Hematopoietic multipotent progenitor cell treated with erythropoietin and hydrocortisone succinate and interleukin-3 and kit ligand, for 17 days (in vitro differentiated cells): ENCODE measurements around the gene ANKFN1.
"Not testable (repeated sequence)": the region's sequence is repeated elsewhere in the genome, so short reads cannot be mapped to it uniquely, and the experiment has no call there.

Experiments used
- DNase-seq: peaks from one replicate; pipeline ENCODE4 v3.0.0-alpha.2; 2015; ENCODE audit warnings: low spot score

Gene ANKFN1

GRCh38 chr17:56184650-56185049 is 31.4 kb downstream of the ANKFN1 start:
- DNase-seq = no peak

DNA sequence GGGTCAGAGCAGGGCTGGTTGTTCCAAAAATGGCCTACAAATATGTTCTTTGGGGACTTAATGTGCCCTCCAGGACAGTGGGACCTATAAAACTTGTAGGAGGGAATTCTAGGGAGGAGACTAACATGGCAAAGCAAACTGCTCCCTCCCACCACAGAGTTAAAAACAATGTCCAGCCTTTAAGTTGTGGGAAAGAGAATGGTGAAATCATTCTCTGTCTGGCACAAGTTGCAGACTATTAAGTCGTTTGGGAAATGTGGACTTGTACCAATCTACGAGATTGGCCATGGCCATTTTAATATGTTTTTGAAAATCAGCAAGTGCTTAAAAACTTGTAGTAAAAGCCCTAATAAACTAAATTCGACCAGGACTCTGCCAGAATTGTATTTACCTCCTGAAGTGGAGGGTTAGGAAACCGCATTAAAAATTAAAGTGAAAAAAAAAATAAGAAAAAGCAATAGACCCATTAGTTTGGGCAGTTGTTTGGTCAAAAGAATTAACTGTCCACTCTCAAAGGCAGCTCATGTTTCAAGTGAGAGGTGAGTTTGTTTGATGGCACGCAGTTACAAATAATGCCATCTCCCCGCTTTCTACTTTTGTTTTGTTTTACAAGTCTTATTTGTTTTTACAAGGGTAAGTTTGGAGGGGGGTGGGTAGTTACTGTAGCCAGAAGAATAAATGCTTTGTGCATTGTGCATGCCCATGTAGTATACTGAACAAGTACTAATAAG is 32.4 kb downstream of the ANKFN1 start:
- no peak for DNase-seq

- no peak for DNase-seq
These were observed 33.0 kb downstream of the ANKFN1 start for GRCh38 chr17:56186222-56186786.

DNA sequence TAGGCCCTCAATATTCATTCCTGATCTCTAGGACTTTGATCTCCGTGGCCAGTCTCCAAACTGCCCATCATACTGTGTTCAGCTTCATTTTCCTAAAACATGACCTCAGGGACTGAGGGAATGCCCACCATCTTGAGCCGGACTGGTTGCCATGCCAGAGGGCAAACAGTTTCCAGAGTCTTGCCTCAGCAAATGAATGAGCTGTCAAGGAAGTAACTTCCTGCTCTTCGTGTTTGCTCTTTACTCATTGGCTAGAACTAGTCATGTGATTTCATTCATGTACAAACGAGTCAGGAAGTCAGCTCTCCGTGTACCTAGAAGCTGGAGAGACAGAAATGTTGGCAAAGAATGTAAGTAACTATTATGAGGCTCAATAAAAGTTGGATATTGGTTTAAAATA is 50.2 kb downstream of the ANKFN1 start:
- no peak for DNase-seq

- DNase-seq = no peak
These were observed 53.1 kb downstream of the ANKFN1 start for GRCh38 chr17:56206351-56206750.

DNA sequence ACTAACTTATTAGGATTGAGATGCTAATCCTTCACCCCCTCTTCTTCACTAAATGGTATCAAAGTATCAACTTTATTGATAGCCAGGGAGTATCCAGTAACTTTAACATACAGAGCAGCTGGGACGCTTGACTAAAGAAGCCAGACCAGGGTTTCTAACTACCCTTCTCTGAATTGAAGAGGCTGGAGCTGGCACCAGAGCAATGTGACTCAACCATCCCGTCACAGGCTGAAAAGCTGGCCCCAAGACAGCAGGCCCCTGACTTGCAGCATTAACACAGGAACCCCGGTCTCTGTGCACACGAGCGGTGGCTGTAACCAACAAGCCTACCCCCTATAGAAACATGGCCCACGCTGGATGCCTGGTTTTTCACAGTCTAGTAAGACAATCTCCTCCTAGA is 59.8 kb downstream of the ANKFN1 start:
- DNase-seq = no peak

GRCh38 chr17:56217921-56218320 is 64.6 kb downstream of the ANKFN1 start:
- DNase-seq = no peak

DNA sequence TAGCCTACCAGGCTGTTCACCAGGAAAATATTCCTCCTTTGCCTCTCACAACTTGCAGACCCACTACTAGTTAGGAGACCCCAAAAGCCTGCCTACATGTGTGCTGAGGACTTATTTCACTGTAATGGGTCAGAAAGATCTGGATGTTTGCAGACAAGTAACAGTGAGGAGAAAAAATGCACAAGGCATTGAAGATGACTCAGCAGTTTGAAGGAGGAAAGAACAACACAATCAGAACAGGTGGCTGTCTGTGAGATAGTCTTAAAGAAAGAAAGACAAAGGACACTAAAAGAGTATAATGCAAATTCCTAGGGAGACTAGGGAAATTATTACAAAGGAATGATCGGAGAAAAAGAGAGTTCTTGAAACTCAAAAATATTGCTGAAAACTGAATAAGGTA is 69.0 kb downstream of the ANKFN1 start:
- no peak for DNase-seq

- DNase-seq = no peak
These were observed 77.4 kb downstream of the ANKFN1 start for GRCh38 chr17:56230660-56231059.

DNA sequence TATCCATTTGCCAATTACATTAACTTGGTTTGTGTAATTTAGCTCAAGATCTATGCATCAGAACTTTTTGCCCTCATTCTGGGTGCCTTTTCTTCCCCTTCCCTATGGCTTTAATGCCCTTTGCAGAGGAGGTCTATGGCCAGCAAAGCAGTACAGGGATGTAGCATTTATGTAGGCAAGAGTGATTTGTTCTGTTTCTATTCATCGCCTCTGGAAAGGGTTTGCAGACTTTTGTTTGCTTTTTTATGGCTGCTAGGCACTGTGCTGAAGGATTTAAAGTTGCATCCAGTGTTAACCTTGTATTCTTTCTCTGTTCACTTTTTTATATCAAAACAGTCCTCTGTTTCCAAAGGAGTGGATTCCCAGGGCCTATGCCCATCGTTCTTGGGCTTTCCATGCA is 78.0 kb downstream of the ANKFN1 start:
- no peak for DNase-seq

DNA sequence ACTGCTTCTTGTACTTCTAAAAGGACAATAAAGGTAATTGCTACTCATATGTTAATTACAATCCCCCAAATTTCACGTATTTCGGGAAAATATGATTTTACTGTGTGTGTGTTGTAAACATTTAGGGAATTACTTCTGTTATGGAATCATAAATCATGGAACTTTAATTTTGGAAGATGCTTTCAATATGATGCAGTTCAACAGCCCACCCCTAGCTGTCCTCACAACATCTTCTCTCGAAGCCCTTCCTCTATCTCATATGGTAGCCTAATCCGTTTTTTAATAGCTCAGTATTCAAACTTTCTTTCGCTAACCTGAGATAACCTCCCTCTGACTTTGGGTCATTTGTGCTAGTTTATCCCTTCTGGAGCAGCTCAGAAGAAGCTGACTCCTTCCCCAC is 78.4 kb downstream of the ANKFN1 start:
- no peak for DNase-seq

GRCh38 chr17:56244268-56244890 is 91.1 kb downstream of the ANKFN1 start:
- no peak for DNase-seq

GRCh38 chr17:56247816-56248215 is 94.5 kb downstream of the ANKFN1 start:
- DNase-seq = no peak

DNA sequence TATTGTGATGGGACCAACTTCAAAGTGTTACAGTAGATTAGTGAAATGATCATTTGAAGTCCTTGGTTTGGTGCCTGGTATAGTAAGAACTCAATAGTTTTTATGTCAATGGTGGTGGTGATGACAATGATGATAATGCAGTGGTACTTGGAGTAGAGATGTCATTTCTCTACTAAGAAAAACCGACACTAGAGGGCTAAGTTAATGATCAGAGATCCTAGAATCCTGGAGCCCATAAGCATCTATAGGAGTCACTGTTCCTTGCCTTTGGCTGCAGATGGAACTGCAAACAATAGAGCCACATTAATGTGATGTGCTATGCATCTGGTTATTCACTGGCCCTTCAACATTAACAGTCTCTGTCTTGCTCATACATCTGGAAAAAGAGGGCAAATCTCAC is 103.8 kb downstream of the ANKFN1 start:
- DNase-seq = no peak

DNA sequence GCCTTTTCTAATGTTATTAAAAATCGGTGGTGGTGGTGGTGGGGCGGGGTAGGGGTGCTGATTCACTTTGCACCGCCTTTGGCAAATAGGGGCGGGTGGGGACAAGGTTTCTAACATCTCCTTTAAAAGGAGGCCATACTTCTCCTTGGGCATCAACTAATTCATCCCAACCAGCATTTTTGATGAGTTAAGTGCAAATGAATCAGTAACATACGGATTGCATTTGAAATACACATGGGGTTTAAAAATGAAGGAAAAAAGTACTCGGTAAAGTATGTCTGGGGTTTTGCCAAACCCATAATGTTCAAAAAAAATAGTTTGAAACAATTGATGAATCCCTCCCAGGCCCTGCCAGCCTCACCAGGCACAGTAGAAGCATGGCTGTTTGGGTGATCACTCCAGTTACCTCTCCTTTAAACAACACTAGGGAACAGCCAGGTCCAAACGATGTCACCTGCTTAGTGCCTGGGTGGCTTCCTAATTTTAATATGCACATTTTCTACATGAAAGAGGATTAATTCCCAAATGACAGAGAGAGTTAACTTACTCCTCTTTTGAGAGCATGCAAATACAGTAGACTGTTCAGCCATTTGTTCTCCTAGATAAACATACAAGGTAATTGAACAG is 107.2 kb downstream of the ANKFN1 start:
- no peak for DNase-seq

DNA sequence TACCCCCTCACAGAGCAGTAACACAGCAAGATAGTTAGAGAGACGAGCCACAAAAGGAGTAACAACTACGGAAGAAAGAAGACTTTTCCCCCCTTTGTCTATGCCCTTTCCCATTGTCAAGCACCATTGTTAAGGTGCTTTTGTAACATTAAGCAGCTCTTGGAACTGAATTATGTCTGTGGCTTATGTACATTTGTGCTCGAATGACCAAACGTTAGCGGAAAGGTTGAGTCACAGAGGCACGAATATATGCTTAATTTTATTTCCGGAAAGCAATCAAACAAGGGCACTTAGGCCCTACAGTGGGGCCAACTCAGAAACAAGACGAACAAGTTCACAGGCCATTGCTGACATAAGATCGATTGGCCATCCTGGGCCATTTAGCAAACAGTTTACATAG is 109.5 kb downstream of the ANKFN1 start:
- DNase-seq = no peak

DNA sequence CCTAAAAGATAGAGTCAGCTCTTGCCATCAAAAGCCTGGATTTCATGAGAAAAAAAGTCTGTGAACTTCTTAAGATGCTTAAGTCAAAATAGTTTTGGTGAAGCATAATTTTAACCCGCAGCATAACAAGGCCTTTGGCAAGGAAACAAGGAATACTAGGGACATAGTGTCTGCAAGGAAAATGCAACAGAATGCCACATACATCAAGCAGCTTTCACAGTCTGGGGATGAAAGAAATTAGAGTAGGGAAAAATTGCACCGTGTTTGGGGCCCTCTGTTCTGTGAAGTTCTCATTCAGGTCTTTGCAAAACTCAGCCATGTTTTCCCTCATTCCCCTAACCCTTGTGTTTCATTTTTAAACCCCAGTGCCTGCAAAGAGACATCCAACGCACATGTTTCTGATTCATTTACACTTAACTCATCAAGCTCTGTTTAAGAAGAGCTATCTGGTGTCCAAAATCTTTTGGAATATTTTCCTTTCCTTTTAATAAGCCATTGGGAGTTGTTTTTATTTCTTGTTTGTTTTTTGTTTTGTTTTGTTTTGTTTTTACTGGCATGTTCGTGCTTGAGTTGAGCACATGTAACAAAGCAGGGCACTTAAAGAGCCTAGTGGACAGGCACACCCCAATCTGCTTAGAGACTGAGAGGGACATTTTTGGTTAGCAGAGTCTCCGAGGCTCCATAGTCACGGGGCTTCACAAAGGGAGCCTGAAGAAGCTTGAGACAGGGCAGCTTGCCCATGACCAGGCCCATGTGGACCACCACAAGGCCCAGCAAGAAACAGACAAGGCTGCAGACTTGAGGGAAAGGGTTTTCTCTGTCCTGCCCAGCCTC is 116.5 kb downstream of the ANKFN1 start:
- DNase-seq = no peak

- DNase-seq = no peak
These were observed 121.2 kb downstream of the ANKFN1 start for GRCh38 chr17:56274491-56274890.

GRCh38 chr17:56284482-56284881 is 131.2 kb downstream of the ANKFN1 start:
- DNase-seq = no peak

DNA sequence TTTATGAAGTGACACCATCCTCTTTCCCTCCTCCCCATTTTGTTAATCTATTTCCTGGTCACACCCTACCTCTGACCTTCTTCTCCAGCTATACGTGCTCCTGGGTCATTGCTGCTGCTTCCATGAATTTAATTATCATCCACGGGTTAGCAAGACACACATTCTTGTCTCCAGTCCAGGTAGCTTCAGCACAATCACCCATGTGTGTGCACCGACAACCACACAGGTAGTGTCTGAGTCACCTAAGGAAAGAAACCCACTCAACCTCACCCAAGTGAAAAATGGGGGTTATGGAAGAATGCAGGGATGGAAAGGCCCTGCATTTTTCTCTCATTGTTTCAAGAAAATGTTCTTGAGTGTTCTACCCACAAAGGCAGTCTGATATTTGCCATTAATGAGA is 135.5 kb downstream of the ANKFN1 start:
- DNase-seq = not testable (repeated sequence)

DNA sequence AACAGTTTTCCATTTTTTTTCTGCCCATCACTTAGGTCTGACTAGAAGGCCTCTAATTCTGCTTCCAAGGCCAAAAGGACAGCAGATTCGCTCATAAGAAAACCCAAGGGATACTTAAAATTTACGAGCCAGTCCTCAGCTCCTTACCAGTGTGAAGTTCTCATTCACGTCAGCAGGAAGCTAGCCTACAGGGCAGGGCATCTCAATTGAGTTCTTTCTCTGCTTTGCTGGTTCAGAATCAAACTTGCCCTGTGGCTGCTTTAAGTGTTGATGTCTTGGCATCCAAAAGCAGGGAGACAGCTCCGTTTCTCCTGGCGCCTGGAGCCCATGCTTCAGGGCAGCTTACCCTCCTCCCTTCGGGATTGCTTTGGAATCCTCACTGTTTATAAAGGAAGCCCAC is 136.0 kb downstream of the ANKFN1 start:
- no peak for DNase-seq

DNA sequence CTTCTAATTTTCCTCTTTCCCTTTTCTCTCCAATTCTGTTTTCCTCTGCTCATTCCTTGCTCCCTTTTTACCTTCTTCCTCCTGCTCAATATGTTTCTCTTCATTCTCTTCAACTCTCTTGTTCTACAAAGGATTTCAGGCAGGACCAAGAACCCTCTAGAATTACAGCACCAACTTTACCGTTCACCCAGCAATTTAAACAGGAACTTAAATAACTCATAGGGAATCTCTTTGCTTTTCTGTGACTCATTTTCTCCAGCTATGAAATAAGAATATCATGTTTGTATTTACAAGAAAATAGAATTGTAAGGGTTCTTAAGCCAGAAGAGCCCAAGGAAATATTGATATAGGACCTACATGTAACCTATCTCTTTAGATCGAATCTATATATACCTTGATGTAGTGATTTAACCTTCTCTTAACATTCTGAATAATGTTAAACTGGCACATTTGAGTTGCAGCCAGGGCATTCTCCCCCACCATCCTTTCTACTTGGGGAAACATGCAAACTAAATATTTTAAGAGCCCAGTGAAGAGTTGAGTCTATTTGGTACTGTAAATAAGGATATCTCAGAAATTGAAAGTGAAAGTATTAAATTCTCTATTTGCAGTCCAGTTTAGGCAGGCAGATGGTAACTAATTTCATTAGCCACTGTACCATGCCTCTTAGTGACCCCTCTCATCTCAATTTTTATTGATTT is 137.0 kb downstream of the ANKFN1 start:
- no peak for DNase-seq
